GM21528 (cell line): Measurements from ENCODE around the gene ASB5.
"Not testable (repeated sequence)": the region's sequence is repeated elsewhere in the genome, so short reads cannot be mapped to it uniquely, and the experiment has no call there.

Experiments
- ATAC-seq: cut with Tn5 transposase; IDR thresholded peaks from one replicate; pipeline ENCODE4 v1.9.1; 2021; ENCODE audit warnings: mild to moderate bottlenecking, moderate library complexity; ENCODE audit not compliant: unreplicated experiment, low FRiP score

Gene ASB5, protein sequence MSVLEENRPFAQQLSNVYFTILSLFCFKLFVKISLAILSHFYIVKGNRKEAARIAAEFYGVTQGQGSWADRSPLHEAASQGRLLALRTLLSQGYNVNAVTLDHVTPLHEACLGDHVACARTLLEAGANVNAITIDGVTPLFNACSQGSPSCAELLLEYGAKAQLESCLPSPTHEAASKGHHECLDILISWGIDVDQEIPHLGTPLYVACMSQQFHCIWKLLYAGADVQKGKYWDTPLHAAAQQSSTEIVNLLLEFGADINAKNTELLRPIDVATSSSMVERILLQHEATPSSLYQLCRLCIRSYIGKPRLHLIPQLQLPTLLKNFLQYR

DNA sequence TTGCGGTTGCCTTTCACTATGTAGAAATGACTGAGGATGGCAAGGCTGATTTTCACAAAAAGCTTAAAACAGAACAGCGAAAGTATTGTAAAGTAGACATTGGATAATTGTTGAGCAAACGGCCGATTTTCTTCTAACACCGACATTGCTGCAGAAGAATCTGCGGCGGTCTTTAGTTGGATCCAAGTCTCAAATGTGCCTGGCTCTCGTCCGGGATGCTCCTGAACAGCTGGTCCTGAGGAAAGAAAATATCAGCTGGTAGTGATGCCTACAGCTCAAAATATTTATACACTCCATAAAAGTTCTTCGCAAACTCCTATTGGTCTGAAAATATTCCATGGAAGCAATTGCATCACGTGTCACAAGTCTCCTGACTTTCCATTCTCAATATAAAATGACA, at the start of gene ASB5:
ASB5 (minus strand) TSS at position 260 of the 400 bp plus-strand sequence; CDS start at position 146, 114 bp downstream.
- no peak for ATAC-seq

DNA sequence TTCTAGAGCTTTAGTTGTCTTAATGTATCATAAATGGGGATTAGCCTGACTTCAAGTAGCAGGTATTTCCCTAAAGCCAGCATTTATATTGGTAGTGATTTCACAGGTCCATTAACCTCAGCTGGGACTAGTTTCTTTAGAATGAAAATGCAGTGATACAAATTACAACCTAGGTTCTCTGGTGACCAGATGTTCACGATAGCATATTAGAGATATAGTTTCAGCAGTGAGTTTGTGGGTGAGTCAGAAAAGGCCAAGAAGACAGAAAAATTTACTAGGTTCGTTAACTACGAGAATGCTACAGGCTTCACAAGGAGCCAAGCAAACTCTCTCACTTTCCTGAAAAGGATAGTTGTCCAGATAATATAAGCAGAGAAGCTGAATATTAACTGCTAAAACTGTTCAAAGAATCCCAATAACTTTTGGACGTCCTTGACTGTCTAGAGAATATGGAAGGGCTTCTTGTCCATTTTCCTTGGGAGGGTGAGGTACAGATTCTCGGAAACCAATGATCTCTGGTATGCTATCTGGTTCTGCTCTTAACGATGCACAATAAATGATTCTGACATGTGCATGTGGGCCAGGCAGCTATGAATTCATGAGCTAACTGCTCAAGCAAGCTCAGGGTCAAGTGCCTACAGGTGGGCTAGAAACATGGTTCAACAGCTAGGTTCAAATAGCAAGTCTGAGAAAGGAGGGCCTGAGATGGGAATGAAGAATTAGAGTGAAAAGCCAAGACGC, 44.7 kb upstream of the ASB5 start:
- no peak for ATAC-seq

DNA sequence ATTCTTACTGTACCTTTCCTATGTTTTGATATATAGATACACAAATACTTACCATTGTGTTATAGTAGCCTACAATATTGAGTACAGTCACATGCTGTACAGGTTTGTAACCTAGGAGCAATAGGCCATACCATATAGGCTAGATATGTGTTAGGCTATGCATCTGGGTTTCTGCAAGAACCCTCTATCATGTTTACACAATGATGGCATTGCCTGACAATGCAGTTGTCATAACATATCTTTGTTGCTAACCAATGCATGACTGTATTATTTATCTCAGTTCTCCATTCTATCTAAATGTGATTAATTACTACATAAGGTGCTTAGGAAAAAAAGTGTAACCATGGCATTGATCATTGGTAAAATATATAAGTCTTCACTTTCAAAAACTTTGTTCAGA, 40.8 kb upstream of the ASB5 start:
- no peak for ATAC-seq

DNA sequence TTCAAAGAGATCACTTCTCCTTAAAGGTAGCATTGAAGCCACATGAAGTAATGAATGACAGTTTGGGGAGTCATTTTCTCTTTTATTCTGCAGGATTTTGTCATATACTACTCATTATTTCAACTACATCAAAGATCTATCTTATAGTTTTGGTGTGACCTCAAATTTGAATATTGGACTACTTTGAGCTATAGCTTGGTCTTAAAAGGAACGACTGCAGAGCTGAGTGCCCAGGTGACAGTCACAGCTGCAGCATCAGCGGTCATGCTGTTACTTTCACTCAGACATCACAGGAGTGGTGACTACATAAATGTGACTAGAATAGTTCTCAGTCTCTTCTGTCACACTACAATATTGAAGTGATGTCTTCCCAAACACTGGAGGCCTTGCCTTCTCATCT, 40.0 kb upstream of the ASB5 start:
- peak; percentile 99 for ATAC-seq

DNA sequence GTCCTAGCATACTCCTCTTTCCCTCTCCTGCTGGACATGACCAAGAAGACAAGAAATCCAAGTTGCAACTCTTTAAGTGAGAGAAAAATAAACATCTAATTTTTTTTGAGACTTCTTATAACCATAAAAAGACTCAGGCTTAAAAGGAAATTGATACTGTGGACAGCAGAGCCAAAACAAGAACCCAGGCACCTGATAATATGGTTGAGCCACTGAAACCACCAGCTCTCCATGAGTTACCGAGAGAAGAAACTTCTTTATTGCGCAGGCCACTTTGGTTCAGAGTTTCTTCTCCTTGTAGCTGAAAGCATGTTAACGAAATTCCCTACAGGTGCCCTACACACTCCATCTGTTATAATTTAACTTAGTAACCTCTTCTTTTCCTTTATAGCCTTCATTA, 39.4 kb upstream of the ASB5 start:
- peak; percentile 59 for ATAC-seq

DNA sequence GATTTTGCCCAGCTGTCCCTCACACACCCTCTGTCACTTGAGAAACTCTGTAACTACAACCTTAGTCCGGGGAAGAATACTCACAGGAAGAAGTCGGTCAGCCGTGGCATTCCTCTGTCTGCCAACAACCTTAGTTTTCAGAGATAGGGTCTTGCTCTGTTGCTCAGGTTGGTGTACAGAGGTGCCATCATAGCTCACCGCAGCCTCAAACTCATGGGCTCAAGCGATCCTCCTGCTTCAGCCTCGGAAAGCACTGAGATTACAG, 38.6 kb upstream of the ASB5 start:
- no peak for ATAC-seq

DNA sequence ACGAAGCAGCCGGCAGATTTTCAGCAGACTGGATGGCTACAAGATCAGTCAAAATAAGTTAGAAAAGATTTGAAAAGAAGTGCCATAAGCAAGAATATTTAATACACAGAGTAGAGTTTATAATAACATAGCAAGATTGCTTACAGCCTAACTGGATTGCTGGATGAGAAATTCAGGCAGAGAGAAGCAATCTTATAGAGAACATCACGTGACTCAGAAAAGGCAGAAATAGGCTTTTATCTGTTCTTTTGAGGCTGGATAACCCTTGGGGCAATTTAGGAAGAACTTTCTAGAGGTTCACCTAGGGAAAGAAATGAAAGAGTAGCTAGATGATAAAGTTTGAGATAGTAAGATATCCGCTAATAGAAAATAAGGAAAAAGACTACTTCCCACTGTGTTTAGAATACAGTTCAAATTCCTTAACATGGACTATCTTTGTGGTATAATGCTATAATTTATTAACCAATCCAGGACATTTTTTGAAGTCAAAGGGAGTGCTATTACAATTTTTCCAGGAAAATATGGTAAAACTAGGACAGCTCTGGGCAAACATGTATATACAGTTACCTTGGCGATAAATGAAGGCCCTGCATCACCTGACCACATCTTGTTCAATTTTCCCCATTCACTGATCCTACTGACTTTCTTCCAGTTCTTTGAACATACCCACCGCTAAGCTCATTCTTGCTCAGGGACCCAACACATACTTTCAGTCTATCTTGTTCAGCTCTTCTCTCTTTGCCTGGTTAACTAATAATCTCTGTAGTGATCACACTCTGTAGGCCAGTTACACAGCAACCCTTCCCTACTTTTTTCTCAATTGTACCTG, 38.0 kb upstream of the ASB5 start:
- ATAC-seq: no peak

DNA sequence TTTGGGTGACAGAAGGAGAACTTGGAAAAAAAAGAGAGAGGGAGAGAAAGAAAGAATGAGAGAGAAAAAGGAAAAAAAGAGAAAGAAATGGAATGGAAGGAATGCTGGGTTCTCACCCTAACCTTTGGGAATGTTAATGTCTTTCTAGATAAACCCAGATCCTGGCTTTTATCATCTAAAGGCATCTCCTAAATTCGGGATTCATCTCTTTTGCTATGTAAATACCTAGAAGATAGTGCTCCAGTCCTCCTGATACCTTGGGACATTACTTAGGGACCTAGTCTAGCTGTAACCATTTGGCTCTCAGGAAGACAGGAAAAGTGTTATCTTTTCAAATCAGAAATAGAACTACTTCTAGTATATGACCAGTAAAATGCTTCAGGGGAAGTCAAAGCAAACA, 34.9 kb upstream of the ASB5 start:
- ATAC-seq: no peak

DNA sequence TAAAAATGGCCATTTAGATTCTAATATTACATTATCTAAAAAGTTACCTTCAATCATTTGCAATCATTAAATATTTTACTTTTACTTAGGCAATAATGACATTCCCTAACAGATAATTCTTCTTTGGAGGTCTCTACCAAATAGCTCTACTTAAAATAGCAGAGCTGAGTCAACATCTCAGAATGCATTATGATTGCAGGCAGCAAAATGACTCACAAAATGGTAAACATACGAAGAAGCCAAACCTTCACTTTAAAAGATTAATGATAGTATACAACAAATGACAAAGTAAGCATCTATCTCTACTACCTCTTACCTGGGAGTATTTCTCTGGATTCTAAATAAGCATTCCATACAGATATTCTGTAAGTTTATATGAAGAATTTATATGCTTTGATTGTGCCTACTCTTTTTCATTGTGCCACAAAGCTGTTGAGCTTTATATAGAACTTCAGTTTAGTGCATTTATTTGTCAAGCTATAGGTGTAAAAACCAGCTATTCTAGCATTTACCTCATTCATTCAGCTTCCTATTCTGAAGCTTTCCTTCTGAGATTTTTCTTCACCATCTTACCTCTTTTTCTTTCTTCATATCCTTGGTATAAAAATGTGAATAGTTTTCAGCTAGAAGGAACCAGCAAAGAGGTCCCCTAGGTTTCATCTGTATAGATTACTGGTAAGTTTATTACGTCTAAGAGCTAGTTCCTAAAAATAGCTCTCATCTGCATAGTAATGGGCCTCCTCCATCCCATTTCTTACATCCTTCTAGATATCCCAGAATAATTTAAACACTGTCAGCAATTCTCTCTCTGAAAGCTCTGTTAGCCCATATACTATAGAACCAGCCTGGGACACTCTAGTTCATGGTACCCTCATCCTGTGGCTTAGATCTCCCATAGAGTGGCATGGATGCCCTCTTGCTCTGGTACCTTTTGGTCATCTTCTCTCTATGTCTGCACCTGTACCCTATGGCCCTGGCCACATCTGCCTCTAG, 33.6 kb upstream of the ASB5 start:
- ATAC-seq: no peak

DNA sequence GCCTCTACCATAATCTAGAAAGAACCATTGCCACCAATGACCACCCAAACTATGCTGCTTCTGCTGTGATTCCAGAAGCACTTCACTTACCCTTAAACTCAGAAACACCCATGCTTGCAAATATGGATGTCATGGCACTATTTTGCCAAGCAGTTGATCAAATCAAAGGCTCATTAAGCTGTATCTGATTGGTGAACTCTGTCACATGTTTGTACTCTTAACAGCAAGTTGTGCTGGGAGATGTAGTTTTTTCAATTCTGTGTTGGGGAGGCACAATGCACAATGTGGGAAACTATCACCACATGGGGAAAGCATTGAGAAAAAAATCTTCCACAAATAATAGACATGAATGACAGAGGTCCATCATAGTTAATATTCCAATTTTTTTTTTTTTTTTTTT, 31.5 kb upstream of the ASB5 start:
- ATAC-seq: no peak

DNA sequence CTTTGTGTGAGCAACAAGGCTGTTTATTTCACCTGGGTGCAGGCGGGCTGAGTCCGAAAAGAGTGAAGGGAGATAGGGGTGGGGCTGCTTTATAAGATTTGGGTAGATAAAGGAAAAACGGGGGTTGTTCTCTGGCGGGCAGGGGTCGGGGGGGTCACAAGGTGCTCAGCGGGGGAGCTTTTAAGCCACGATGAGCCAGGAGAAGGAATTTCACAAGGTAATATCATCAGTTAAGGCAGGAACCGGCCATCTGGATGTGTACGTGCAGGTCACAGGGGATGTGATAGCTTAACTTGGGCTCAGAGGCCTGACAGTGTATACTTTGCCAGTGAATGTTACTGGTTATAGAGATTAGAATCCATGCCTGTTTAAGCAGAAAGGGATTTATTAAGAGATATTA, 31.0 kb upstream of the ASB5 start:
- ATAC-seq: no peak

DNA sequence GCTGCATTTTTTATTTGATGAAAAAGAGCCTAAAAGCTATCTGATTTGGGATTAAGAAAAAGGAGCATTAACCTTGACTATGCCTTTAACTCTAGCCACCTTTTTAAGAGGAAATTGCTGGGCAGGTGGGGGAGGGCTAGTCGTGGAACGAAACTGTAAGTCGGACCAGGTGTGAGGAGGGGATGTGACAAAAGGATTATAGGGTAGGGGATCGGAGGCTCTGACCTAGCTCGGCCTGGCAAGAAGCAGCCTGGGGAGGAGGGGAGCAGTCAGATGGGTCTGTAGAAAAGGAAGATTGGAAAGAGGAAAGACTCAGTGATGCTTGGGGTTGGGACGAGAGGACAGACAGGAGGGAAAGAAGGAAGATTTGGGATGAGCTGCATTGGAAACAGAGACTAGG, 29.6 kb upstream of the ASB5 start:
- ATAC-seq: no peak

DNA sequence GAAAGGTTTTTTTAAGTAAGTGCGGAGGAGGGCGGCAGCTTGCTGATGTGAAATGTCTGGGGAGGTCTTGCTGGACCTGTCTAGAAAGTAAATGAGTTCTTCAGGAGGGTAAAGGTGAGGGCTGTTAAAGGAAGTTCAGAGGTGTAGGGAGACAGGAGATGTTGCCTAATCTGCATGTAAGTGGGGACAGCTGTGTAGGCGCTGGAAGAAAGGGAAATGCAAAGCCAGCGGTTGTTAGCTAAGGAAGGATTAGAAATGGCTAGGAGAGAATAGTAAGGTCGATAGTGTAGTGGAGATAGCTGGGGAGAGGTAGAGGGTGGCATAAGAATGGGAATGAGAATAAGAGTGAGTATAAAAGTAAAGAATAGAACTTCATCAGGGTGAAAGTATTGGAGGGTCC, 26.9 kb upstream of the ASB5 start:
- not testable (repeated sequence) for ATAC-seq

DNA sequence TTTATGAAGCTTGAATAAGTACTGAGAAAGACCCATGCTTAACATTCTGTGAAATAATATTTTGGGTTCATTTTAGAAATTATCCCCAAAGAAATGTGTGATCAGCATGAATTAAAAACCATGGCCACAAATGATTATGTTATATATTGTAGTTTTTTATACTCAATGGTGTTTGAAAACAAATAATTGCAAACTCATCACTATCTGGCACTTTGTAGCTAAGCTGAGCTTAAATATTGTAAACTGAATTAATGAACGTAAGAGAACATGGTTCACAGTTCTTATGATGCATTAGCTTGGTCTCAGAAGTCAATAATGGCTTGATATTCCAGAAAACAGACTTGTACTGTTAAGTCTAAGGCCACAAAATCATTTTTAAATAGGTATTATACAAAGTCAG, 24.6 kb upstream of the ASB5 start:
- no peak for ATAC-seq

DNA sequence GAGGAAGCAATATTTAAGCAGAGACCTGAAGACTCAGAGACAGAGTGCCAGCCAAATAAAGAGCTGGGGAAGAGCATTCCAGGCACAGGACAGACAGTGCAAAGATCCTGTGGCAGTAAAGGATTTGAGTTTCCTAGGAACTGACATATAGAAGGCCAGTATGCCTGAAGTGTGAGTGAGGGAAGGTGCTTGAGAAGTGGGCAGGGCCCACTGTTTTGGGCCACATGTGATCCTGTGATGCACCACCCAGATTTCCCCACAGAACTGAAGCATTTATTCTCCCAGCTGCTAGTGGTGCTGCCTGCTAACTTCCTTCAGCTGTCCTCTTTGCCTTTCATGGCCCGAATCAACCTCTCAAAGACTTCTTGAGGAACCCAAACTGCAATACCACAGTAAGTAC, 23.9 kb upstream of the ASB5 start:
- ATAC-seq: no peak

DNA sequence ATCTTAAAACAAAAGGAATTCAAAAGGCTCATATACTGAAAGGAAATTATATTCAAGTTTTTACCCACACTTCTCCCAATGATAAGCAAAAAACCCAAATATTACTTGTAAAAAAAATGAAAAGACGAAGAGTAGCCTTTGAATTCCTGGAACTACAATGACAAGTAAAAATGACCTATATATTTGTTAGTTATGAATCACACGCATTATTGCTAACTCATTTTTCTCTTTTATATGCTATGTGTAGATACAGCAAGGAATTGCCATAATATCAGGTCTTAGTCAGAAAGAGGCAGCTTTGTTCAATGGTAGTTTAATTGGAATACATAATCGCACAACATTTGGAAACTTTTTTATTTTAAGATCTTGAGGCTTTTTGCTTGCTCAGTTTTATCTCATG, 22.7 kb upstream of the ASB5 start:
- no peak for ATAC-seq

DNA sequence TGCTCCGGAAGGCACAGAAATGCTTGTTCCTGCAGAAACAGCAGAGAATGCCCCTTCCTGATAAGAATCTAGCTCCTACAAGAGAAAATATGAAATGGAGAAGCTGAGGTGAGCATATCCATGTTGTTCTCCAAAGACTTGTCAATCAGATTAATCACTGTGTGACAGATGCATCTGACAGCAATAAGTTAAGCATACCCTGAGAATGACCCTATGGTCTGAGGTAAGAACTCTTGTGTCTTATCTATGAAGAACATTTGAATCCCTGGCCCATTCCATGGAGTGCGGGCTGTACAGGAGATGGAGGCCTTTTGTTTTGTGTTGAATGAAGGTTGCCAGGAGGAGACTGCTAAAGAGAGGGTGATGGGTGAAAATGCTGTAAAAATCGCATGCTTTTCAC, 21.5 kb upstream of the ASB5 start:
- ATAC-seq: no peak

DNA sequence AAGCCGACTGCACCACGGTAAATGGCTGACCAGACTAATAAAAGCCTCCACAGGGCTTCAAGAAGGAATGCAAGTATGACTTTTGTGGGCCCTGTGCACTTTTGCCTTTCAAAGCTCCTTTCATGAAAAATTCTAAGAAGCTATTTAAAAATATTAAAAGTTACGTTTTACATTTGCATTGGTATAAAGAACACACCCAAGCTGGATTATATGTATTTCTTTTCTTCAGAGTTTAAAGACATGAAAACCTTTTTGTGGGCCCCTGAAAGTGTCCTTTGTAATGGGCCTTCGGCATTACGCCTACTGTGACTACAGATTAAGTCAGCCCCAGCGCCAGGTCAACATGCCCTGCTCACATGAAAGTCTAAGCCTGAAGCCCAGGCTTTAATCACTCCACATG, 20.5 kb upstream of the ASB5 start:
- ATAC-seq: no peak

DNA sequence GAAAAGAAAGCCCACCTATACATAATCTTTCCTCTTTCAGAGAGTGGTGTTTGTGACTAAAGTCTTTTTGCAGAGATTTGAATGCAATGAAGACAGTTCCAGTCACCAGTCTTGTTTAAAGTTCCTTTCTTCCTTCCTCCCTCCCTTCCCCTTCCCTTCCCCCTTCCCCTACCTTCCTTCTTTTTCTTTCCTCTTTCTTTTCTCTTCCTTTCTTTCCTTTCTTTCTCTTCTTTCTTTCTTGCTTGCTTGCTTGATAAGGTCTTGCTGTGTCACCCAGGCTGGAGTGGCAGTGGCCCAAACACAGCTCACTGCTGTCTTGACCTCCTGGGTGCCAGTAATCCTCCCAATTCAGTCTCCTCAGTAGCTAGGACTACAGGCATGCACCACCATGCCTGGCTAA, 19.0 kb upstream of the ASB5 start:
- no peak for ATAC-seq

DNA sequence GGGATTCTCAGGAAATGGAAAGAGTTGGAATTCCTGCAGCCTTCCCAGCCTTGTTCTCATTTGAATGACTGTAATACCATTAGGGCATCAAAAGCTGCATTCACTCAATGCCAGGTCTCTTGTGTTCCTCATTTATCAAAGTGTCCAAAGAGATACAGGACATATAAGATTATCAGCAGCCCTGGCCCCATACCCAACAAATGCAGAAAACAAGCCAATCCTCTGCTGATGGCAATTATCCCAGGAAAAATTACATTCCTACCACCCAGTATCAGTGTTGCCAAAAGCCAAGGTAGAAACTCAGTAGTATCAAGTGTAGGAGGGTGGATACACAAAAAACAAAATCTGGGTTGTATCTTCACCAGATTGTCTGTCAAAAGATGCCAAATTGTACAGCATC, 18.5 kb upstream of the ASB5 start:
- ATAC-seq: no peak
